ENCODE measurements around the gene NDUFV1.

DNA sequence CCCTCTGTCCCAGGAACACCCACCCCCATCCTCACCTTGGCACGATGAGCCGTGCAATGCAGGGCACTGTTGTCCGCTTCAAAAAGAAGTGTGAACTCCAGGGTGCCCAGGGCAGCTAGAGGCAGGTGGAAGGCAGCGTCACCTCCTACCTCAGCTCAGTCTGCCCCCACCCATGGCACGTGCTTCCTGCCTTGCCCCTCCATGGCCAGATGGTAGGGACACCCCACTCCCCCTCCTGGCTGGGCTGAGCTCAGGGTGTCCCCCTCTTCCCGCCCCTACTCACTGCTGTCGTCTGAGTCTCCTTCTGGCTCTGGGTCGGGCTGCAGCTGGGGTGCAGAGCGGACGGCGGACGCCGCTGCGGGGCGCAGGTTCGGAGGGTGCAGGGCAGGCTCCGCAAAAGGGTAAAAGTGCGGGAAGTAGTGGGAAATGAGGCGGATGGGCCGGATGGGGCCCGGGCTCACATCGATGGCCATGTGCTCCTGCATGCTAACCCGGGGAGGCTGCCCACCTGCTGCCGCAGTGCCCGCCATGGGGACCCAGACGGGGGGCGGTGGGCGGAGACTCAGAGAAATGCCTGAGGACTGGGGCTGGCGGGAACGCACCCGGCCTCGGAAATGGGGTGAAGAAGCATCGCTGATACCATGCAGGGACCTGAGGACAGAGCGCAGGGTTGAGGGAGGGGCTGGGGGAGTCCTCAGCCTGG is 9.1 kb downstream of the NDUFV1 start:
- no peak for TF ChIP-seq POLR2AphosphoS5 (IDR thresholded peaks at IDR 0.05; ENCODE audit: borderline replicate concordance, low read depth, low read length)
- no peak for TF ChIP-seq EZH2 (IDR thresholded peaks at IDR 0.05)
